Activated gamma-delta T cell (primary cell): ENCODE measurements around the gene PPARG.

Source experiments
- DNase-seq: peaks from one replicate; lab custom pipeline; 2025; lab: John Stamatoyannopoulos, UW

Gene PPARG

GRCh38 chr3:12313519-12313918 is 24.6 kb downstream of the PPARG start:
- no peak for DNase-seq

GRCh38 chr3:12316253-12316652 is 27.4 kb downstream of the PPARG start:
- DNase-seq, result no peak

- DNase-seq, result no peak
Measured at GRCh38 chr3:12316729-12317351, 28.0 kb downstream of the PPARG start.

GRCh38 chr3:12317914-12318313 is 29.0 kb downstream of the PPARG start:
- no peak for DNase-seq

GRCh38 chr3:12318758-12319621 is 30.1 kb downstream of the PPARG start:
- DNase-seq, result no peak

- no peak for DNase-seq
Measured at GRCh38 chr3:12321015-12321414, 32.1 kb downstream of the PPARG start.

GRCh38 chr3:12323237-12323636 is 34.4 kb downstream of the PPARG start:
- DNase-seq, result no peak

GRCh38 chr3:12325586-12326515 is 37.0 kb downstream of the PPARG start:
- no peak for DNase-seq

- no peak for DNase-seq
Measured at GRCh38 chr3:12327021-12327420, 38.2 kb downstream of the PPARG start.

- DNase-seq, result no peak
Measured at GRCh38 chr3:12328132-12328836, 39.4 kb downstream of the PPARG start.

- DNase-seq, result no peak
Measured at GRCh38 chr3:12328837-12329462, 40.1 kb downstream of the PPARG start.

GRCh38 chr3:12334786-12335185 is 45.9 kb downstream of the PPARG start:
- DNase-seq, result no peak

- no peak for DNase-seq
Measured at GRCh38 chr3:12335421-12335820, 46.6 kb downstream of the PPARG start.

GRCh38 chr3:12336099-12336498 is 47.2 kb downstream of the PPARG start:
- DNase-seq, result no peak

GRCh38 chr3:12338595-12339546 is 50.0 kb downstream of the PPARG start:
- DNase-seq, result no peak

GRCh38 chr3:12339701-12340480 is 51.0 kb downstream of the PPARG start:
- no peak for DNase-seq

GRCh38 chr3:12340506-12340905 is 51.6 kb downstream of the PPARG start:
- no peak for DNase-seq

- no peak for DNase-seq
Measured at GRCh38 chr3:12342151-12342550, 53.3 kb downstream of the PPARG start.

- DNase-seq, result no peak
Measured at GRCh38 chr3:12343047-12343501, 54.2 kb downstream of the PPARG start.
